Erythroblast (primary cell): Measurements from ENCODE around the gene SNAP47.

Experiments
- GATA1 ChIP-seq: IDR thresholded peaks from 2 replicates; pipeline ENCODE4 v1.6.1; 2011; ENCODE audit warnings: low read depth, mild to moderate bottlenecking, control low read depth, low read length, moderate library complexity
- POLR2A ChIP-seq: IDR thresholded peaks from 2 replicates; pipeline ENCODE4 v1.6.1; 2011; ENCODE audit warnings: mild to moderate bottlenecking, low read length

DNA sequence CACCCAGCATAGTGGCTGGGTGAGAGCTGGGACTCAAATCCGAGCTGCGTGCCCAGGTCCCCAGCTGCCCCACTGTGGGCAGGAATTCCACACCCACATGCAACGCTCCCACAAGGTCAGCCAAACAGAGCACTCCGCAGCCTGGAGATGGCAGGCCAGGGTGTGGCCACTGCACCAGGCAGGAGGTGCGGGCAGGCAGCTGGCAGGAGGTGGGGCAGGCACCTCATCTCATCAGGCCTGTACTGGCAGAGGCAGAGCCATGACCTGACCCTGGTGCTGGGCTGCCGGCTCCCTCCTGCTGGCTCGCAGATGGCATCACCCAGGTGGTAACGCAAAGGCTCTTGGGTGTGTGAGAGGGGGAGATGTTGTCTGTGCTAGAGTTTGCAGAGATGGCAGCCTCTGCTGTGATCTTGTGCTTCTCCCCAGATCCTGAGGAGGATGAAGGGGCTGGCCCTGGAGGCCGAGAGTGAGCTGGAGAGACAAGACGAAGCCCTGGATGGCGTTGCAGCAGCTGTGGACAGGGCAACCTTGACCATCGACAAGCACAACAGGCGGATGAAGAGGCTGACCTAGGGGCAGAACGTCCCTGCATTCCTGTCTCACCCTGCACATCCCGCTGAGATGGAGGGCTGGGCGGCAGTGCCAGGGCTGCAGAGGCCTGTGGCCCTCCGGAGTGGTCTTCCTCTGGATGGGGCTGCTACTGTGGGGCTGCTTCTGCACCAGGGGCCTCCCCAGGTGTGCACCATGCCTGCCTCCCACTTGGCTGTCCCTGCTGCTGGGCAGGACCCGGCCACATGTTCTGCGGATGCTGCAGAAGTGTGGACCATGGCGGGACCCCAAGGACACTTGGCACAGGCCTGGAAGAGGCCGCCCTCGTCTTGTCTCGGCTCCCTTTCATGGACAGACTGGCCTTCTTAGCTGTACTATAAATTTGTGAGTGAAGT is 45.1 kb downstream of the SNAP47 start:
- TF ChIP-seq POLR2A = no peak
- TF ChIP-seq GATA1 = no peak
